Measurements from ENCODE around the gene SMAD1. TPM values are rescaled to one million over a fixed set of nuclear protein-coding genes. Genes with fewer than 3 reads are reported as not detected.

Gene SMAD1
- total RNA-seq, 1 experiment from 2014 or later: 21.1 TPM

- H3K4me3 Mint-ChIP-seq: no peak overlapping the region
- H3K27ac ChIP-seq (ENCODE audit: insufficient read length, low read depth, low read length): no peak overlapping the region
- DNase-seq: no peak
These were observed 43.7 kb downstream of the SMAD1 start for GRCh38 chr4:145525291-145525740.

More at GRCh38 chr4:145525291-145525740, 43.7 kb downstream of the SMAD1 start:
- H3K4me2 ChIP-seq (ENCODE audit: insufficient read depth, insufficient read length, low read length): no peak overlapping the region
- H3K27me3 ChIP-seq (ENCODE audit: insufficient read depth, low read length): no peaks in the 10 kb centered on the region
- H3K79me2 ChIP-seq (ENCODE audit: insufficient read depth, low read length): no peaks in the 10 kb centered on the region
- H3K14ac ChIP-seq (ENCODE audit: insufficient read depth, low read length): no peak overlapping the region
- Mint-ChIP-seq H3K27me3 (ENCODE audit: low read depth) (no peaks in the 10 kb centered on the region), H3K27ac (0 out of 7 replicates have a peak overlapping the region, but pooled peaks of 1 of the 3 experiments have one; percentile 5), H3K36me3 (ENCODE audit: insufficient read depth in 1 of 3, low read depth in 3 of 3) (no peaks in the 10 kb centered on the region; a peak in 1 of 7 replicates), H3K9me3 (no peaks in the 10 kb centered on the region), H3K4me1 (peaks cover 14 to 22% of the 10 kb centered on the region in 2 experiments)
- H3K9me3 ChIP-seq (ENCODE audit: control insufficient read depth, low read depth, low read length): no peaks in the 10 kb centered on the region
- H3K4ac ChIP-seq (ENCODE audit: low read depth, low read length): no peak overlapping the region
- no peak overlapping the region for H3K9ac ChIP-seq (ENCODE audit: extremely low read depth, insufficient read length, low read length)
- no peaks in the 10 kb centered on the region for H4K20me1 ChIP-seq (ENCODE audit: control insufficient read depth, insufficient read depth, insufficient read length)
- no peak overlapping the region for H2BK12ac ChIP-seq (ENCODE audit: insufficient read length, low read depth, low read length)
- no peak for TF ChIP-seq CTCF (conservative IDR thresholded peaks at IDR 0.05)
- H2AFZ ChIP-seq (ENCODE audit: low read length): no peak overlapping the region
- H2BK15ac ChIP-seq (ENCODE audit: low read depth, low read length): no peak overlapping the region
- H4K8ac ChIP-seq (replicated peaks; ENCODE audit: insufficient read length, low read depth, low read length): no peak overlapping the region
- H3K23ac ChIP-seq (ENCODE audit: insufficient read length, low read depth, low read length): no peak overlapping the region
- no peak overlapping the region for H2BK20ac ChIP-seq (ENCODE audit: low read depth, low read length, poor library complexity, severe bottlenecking)
- WGBS (ENCODE audit: extremely low coverage, insufficient read length, low lambda C conversion rate): no CpG with 5 or more reads among the region's 1 CpG
- H4K5ac ChIP-seq (ENCODE audit: insufficient read length, low read depth, low read length): no peak overlapping the region
- H2BK5ac ChIP-seq (ENCODE audit: insufficient read length, low read length): no peak overlapping the region
- no peak overlapping the region for H3K18ac ChIP-seq (ENCODE audit: insufficient read length, low read depth, low read length)
- no peak overlapping the region for H3K56ac ChIP-seq (ENCODE audit: insufficient read length, low read depth, low read length)
- H3K79me1 ChIP-seq (ENCODE audit: insufficient read depth, low read depth, low read length, poor library complexity, severe bottlenecking): no peaks in the 10 kb centered on the region
- H2BK120ac ChIP-seq (ENCODE audit: low read depth, low read length, poor library complexity, severe bottlenecking): no peak overlapping the region
- no peak overlapping the region for H2AK5ac ChIP-seq (ENCODE audit: insufficient read length, low read length)
- no peak overlapping the region for H4K91ac ChIP-seq (ENCODE audit: insufficient read length, low read depth, low read length)
- no peaks in the 10 kb centered on the region for H3K4me1 ChIP-seq (ENCODE audit: insufficient read depth, low read length)
- no peak overlapping the region for H3T11ph ChIP-seq (ENCODE audit: low read length)
- no peaks in the 10 kb centered on the region for H3K23me2 ChIP-seq (ENCODE audit: insufficient read length, low read depth, low read length, poor library complexity, severe bottlenecking)
